DND-41 (cell line): ENCODE results near the gene TMEM255B.

Experiments
- ATAC-seq: fragments of 200-7000 bp; cut with Tn5 transposase; 3 replicates; pipeline ENCODE4 v1.9.1; 2021; ENCODE audit warnings: low read depth; ENCODE audit not compliant: insufficient read depth
- DNase-seq: peaks from one replicate; pipeline ENCODE4 v3.0.0-alpha.2; 2020
- H2AFZ ChIP-seq: 2 replicates; pipeline ENCODE4 v1.6.0; 2012; ENCODE audit warnings: low read depth, low read length
- H3K27ac ChIP-seq: 2 replicates; pipeline ENCODE4 v1.5.1; 2012; ENCODE audit warnings: low read length, inconsistent platforms
- H3K27me3 ChIP-seq: fragments of 200-600 bp; sonication (generic); 2 replicates; pipeline ENCODE4 v1.6.0; 2012; ENCODE audit warnings: low read length, mild to moderate bottlenecking, inconsistent platforms; ENCODE audit not compliant: insufficient read depth, poor library complexity
- H3K36me3 ChIP-seq: 2 replicates; pipeline ENCODE4 v1.5.1; 2012; ENCODE audit warnings: low read length, inconsistent platforms; ENCODE audit not compliant: insufficient read depth
- H3K4me1 ChIP-seq: 2 replicates; pipeline ENCODE4 v1.5.1; 2012; ENCODE audit warnings: mild to moderate bottlenecking, low read length; ENCODE audit not compliant: insufficient read depth
- H3K4me2 ChIP-seq: 2 replicates; pipeline ENCODE4 v1.6.0; 2012; ENCODE audit warnings: mild to moderate bottlenecking, moderate library complexity, low read length, inconsistent platforms; ENCODE audit not compliant: insufficient read depth
- H3K4me3 ChIP-seq, 2 experiments: fragments of 200-600 bp in 1 of 2; shearing (Covaris generic) in 1 of 2; 2 replicates each; pipeline ENCODE4 v1.5.1; 2012 to 2016; ENCODE audit warnings: inconsistent platforms in 2 of 2, low read length in 2 of 2, mild to moderate bottlenecking in 2 of 2, low read depth in 1 of 2, moderate library complexity in 1 of 2
- H3K79me2 ChIP-seq: 2 replicates; pipeline ENCODE4 v1.6.0; 2012; ENCODE audit warnings: low read length, inconsistent platforms; ENCODE audit not compliant: insufficient read depth
- H3K9ac ChIP-seq: 2 replicates; pipeline ENCODE4 v1.6.0; 2012; ENCODE audit warnings: low read depth, mild to moderate bottlenecking, inconsistent platforms, low read length, moderate library complexity
- H3K9me3 ChIP-seq: 2 replicates; pipeline ENCODE4 v1.5.1; 2012; ENCODE audit warnings: low read length, moderate library complexity, mild to moderate bottlenecking, inconsistent platforms; ENCODE audit not compliant: insufficient read depth, severe bottlenecking
- H4K20me1 ChIP-seq: 2 replicates; pipeline ENCODE4 v1.6.0; 2012; ENCODE audit warnings: low read length; ENCODE audit not compliant: insufficient read depth
- CTCF ChIP-seq: IDR thresholded peaks from 2 replicates; pipeline ENCODE4 v1.5.1; 2012; ENCODE audit warnings: borderline replicate concordance, low read length, moderate library complexity, mild to moderate bottlenecking; ENCODE audit not compliant: poor library complexity, severe bottlenecking; ENCODE audit errors: extremely low read depth
- EZH2 ChIP-seq: IDR thresholded peaks from 3 replicates; pipeline ENCODE4 v1.6.1; 2012; ENCODE audit warnings: borderline replicate concordance, low read depth, mild to moderate bottlenecking, moderate library complexity, low read length, inconsistent platforms; ENCODE audit not compliant: severe bottlenecking

TMEM255B gene

DNA sequence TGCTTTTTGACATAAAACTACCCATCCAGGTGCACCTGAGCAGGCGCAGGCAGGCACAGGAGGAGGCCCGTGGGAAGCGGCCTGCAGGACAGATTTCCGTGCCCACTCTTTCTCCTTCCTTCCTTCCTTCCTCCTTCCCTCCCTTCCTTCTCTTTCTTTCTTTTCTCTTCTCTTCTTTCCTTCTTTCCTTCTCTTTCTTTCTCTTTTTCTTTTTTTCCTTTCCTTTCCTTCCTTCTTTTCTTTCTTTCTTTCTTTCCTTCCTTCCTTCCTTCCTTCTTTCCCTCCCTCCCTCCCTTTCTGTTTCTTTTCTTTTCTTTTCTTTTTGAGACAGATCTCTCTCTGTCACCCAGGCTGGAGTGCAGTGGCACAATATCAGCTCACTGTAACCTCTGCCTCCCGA lies 21.2 kb upstream of the TMEM255B start:
- H3K4me3 ChIP-seq: no peak overlapping the region
- H3K4me1 ChIP-seq: peaks cover 20% of the 10 kb centered on the region
- TF ChIP-seq EZH2: no peak
- H3K79me2 ChIP-seq: no peaks in the 10 kb centered on the region
- no peak for DNase-seq
- H3K4me2 ChIP-seq: no peak overlapping the region
- peaks cover 38% of the 10 kb centered on the region for H4K20me1 ChIP-seq
- H3K36me3 ChIP-seq: no peaks in the 10 kb centered on the region
- ATAC-seq: no peak
- no peak overlapping the region for H2AFZ ChIP-seq
- H3K9ac ChIP-seq: no peak overlapping the region
- peaks cover 8% of the 10 kb centered on the region for H3K9me3 ChIP-seq
- H3K27ac ChIP-seq: no peak overlapping the region
- H3K27me3 ChIP-seq: peaks cover 33% of the 10 kb centered on the region

- H3K27ac ChIP-seq: no peak overlapping the region
- H3K4me2 ChIP-seq: no peak overlapping the region
- no peak for DNase-seq
These were observed 19.3 kb upstream of the TMEM255B start for GRCh38 chr13:113739527-113740285.

GRCh38 chr13:113740286-113740556 lies 18.8 kb upstream of the TMEM255B start:
- Histone ChIP-seq H3K27ac (no peak overlapping the region), H4K20me1 (peaks cover 54% of the 10 kb centered on the region), H3K36me3 (no peaks in the 10 kb centered on the region), H3K4me3 (no peak overlapping the region), H3K9ac (no peak overlapping the region), H2AFZ (no peak overlapping the region), H3K9me3 (no peaks in the 10 kb centered on the region), H3K27me3 (peaks cover 39% of the 10 kb centered on the region), H3K4me2 (no peak overlapping the region), H3K4me1 (peaks cover 20% of the 10 kb centered on the region), H3K79me2 (no peaks in the 10 kb centered on the region)
- DNase-seq (no peak), ATAC-seq (no peak)
- TF ChIP-seq CTCF (no peak), EZH2 (no peak)

More at GRCh38 chr13:113739527-113740285, 19.3 kb upstream of the TMEM255B start:
- TF ChIP-seq CTCF (no peak), EZH2 (no peak)
- no peaks in the 10 kb centered on the region for H3K36me3 ChIP-seq
- no peak for ATAC-seq
- no peak overlapping the region for H3K4me3 ChIP-seq
- no peaks in the 10 kb centered on the region for H3K9me3 ChIP-seq
- H2AFZ ChIP-seq: no peak overlapping the region
- H3K9ac ChIP-seq: no peak overlapping the region
- peaks cover 39% of the 10 kb centered on the region for H3K27me3 ChIP-seq
- peaks cover 20% of the 10 kb centered on the region for H3K4me1 ChIP-seq
- peaks cover 53% of the 10 kb centered on the region for H4K20me1 ChIP-seq
- no peaks in the 10 kb centered on the region for H3K79me2 ChIP-seq

- TF ChIP-seq CTCF (no peak), EZH2 (no peak)
- Histone ChIP-seq H2AFZ (no peak overlapping the region), H4K20me1 (peaks cover 53% of the 10 kb centered on the region), H3K79me2 (no peaks in the 10 kb centered on the region), H3K4me1 (peaks cover 20% of the 10 kb centered on the region), H3K36me3 (no peaks in the 10 kb centered on the region), H3K9ac (no peak overlapping the region), H3K9me3 (no peaks in the 10 kb centered on the region), H3K4me2 (no peak overlapping the region), H3K4me3 (no peak overlapping the region), H3K27me3 (peaks cover 39% of the 10 kb centered on the region), H3K27ac (no peak overlapping the region)
- DNase-seq (no peak), ATAC-seq (0 out of 3 replicates have a peak, but pooled peaks have one; percentile 14)
These were observed 18.4 kb upstream of the TMEM255B start for GRCh38 chr13:113740661-113741060.
